ENCODE results near the gene PBX2. TPM values are rescaled to one million over a fixed set of nuclear protein-coding genes. Genes with fewer than 3 reads are reported as not detected.
"Not testable (repeated sequence)": the region's sequence is repeated elsewhere in the genome, so short reads cannot be mapped to it uniquely, and the experiment has no call there.

PBX2 gene
- total RNA-seq, 1 donor from 2014 or later: 36.5 TPM

DNA sequence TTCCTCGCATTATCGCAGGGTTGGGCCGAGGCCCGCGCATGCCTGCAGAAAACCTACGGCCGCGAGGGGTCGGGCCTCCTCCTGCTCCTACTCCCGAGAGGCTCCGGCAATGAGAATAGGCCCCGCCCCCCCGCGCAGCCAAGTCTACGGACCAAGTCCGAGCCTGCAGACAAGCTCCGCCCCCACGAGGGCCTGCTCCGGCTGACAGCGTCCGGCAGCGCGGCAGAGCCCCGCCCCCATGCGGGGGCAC, 5.6 kb upstream of the PBX2 start:
- Histone ChIP-seq H3K27me3 (ENCODE audit: low read depth) (no peaks in the 10 kb centered on the region), H3K9me3 (replicated peaks) (no peaks in the 10 kb centered on the region), H3K4me3 (peak overlapping the region; percentile 74), H3K36me3 (no peaks in the 10 kb centered on the region), H3K4me1 (peaks cover 60% of the 10 kb centered on the region), H3K27ac (replicated peaks) (peak overlapping the region; percentile 99)
- intact Hi-C loops (cut with micrococcal nuclease): no loop called here
- TF ChIP-seq, protein P1, sequence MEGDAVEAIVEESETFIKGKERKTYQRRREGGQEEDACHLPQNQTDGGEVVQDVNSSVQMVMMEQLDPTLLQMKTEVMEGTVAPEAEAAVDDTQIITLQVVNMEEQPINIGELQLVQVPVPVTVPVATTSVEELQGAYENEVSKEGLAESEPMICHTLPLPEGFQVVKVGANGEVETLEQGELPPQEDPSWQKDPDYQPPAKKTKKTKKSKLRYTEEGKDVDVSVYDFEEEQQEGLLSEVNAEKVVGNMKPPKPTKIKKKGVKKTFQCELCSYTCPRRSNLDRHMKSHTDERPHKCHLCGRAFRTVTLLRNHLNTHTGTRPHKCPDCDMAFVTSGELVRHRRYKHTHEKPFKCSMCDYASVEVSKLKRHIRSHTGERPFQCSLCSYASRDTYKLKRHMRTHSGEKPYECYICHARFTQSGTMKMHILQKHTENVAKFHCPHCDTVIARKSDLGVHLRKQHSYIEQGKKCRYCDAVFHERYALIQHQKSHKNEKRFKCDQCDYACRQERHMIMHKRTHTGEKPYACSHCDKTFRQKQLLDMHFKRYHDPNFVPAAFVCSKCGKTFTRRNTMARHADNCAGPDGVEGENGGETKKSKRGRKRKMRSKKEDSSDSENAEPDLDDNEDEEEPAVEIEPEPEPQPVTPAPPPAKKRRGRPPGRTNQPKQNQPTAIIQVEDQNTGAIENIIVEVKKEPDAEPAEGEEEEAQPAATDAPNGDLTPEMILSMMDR (IDR thresholded peaks at IDR 0.05; ENCODE audit: borderline replicate concordance): peak; percentile 72
- peak; percentile 100 for DNase-seq

DNA sequence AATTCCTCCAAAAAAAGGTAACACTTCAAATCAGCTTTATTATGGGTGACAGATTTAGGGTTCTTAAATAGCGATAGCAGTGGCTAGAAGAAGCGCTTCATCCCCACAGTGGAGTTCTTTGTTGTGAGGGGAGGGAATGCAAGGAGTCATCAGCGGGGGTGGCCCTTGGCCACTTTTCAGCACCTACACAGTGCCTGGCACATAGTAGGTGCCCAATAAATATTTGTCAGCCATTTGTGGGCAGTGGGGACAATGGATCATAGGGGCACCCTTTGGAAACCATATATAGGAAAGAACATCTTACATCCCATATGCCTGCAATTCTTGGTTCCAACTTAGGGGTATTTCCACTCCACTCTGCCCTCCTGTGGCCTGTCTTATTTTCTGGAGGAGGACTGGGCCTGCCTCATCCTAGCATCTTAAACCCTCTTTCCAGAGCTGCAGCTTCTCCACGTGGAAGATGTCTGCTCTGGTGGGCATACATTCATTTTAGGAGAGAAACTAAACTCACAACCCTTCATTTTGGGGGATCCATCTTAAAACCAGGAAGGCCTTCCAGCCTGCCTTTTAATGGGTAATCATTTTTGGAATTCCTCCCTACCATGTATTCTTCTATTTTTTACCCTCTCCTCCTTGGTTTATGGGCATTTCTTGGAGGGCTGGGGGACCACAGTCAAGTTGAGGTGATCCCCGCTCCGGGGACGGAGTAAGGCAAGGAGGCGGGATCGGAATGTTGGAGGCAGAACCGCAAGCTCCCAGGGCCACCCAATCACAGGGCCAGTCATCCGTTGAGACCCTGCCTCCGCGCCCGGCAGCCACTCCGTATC, 5.0 kb upstream of the PBX2 start:
- H3K36me3 ChIP-seq: no peaks in the 10 kb centered on the region
- no peaks in the 10 kb centered on the region for H3K27me3 ChIP-seq (ENCODE audit: low read depth)
- DNase-seq: no peak
- TF ChIP-seq, protein P1 (IDR thresholded peaks at IDR 0.05; ENCODE audit: borderline replicate concordance): peak; percentile 25
- H3K27ac ChIP-seq (replicated peaks): peak overlapping the region; percentile 99
- no peaks in the 10 kb centered on the region for H3K9me3 ChIP-seq (replicated peaks)
- peak overlapping the region; percentile 74 for H3K4me3 ChIP-seq
- peaks cover 64% of the 10 kb centered on the region for H3K4me1 ChIP-seq
- intact Hi-C loops (cut with micrococcal nuclease): no loop called here

DNA sequence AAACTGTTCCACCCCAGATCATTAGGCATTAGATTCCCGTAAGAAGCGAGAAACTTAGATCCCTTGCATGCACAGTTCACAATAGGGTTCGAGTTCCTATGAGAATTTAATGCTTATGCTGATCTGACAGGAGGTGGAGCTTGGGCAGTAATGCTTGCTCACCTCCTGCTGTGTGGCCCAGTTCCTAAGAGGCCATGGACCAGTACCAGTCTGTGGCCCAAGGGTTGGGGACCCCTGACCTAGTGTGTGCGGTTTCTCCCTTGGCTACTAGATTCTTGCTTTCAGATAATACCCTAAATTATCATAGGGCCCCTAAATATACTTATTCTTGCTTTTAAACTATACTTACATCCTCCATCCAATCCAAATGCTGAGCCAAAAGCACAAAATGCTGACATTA, 4.4 kb upstream of the PBX2 start:
- TF ChIP-seq, protein P1 (IDR thresholded peaks at IDR 0.05; ENCODE audit: borderline replicate concordance): no peak
- peaks cover 68% of the 10 kb centered on the region for H3K4me1 ChIP-seq
- no peak overlapping the region for H3K4me3 ChIP-seq
- DNase-seq: no peak
- H3K9me3 ChIP-seq (replicated peaks): no peaks in the 10 kb centered on the region
- peak overlapping the region; percentile 99 for H3K27ac ChIP-seq (replicated peaks)
- intact Hi-C loops (cut with micrococcal nuclease): no loop called here
- H3K27me3 ChIP-seq (ENCODE audit: low read depth): no peaks in the 10 kb centered on the region
- no peaks in the 10 kb centered on the region for H3K36me3 ChIP-seq

DNA sequence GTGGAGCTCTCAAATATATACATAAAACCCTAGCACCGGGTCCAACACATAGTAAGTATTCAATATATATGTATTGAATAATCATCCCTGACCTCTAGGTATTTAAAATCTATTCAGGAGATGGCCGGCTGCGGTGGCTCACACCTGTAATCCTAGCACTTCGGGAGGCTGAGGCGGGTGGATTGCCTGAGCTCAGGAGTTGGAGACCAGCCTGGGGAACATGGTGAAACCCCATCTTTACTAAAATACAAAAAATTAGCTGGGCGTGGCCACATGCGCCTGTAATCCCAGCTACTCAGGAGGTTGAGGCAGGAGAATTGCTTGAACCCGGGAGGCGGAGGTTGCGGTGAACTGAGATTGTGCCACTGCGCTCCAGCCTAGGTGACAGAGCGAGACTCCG, 3.1 kb upstream of the PBX2 start:
- H3K27me3 ChIP-seq (ENCODE audit: low read depth); DNase-seq; H3K9me3 ChIP-seq (replicated peaks); intact Hi-C loops (cut with micrococcal nuclease); H3K36me3 ChIP-seq: not testable (repeated sequence)
- Histone ChIP-seq H3K4me3 (peak overlapping the region; percentile 83), H3K4me1 (peaks cover 81% of the 10 kb centered on the region), H3K27ac (replicated peaks) (peak overlapping the region; percentile 98)

DNA sequence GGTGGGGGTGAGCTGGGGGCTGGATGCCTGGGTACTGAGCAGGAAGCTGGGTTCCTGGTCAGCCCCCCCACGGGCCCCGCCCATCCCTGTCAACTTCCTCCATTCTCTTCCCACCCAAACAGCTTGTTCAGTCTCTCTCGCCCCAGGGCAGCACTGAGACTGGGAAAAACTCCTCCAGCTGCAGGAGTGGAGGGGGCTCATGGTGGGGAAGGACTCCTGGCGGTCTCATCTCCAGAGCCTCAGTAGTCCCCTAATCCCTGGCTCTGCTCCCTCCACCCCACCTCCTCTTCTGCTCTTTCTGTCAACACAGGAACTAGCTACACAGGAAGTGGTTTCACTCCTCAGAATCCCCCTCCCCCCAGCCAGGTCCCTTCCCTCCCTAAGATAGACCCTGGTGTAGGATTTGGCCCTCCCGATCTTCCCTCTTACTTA, 2.6 kb upstream of the PBX2 start, which contains the start of gene GPSM3:
Gene GPSM3 (minus strand): TSS at position 36 of the 432 bp plus-strand sequence. CDS start 130 bp downstream, outside the sequence.
- peak; percentile 73 for DNase-seq

More for the DNA sequence above, 2.6 kb upstream of the PBX2 start, which contains the start of gene GPSM3:
- peaks cover 5% of the 10 kb centered on the region for H3K36me3 ChIP-seq
- peaks cover 85% of the 10 kb centered on the region for H3K4me1 ChIP-seq
- H3K27ac ChIP-seq (replicated peaks): peak within 1 kb of the TSS; percentile 98
- no peaks in the 10 kb centered on the region for H3K27me3 ChIP-seq (ENCODE audit: low read depth)
- peak within 1 kb of the TSS; percentile 83 for H3K4me3 ChIP-seq
- TF ChIP-seq, protein P1 (IDR thresholded peaks at IDR 0.05; ENCODE audit: borderline replicate concordance): no peak
- intact Hi-C loops (cut with micrococcal nuclease): no loop called here
- H3K9me3 ChIP-seq (replicated peaks): no peaks in the 10 kb centered on the region
